ENCODE measurements around the gene LPP. TPM values are rescaled to one million over a fixed set of nuclear protein-coding genes. Genes with fewer than 3 reads are reported as not detected.

Gene LPP
- total and polyA plus RNA-seq, 4 donors, result 11.1 to 219 (median 66.5) TPM

GRCh38 chr3:188169830-188170455 is 16.0 kb downstream of the LPP start:
- Histone ChIP-seq H3K36me3 (ENCODE audit: control insufficient read depth in 4 of 4, insufficient read depth in 4 of 4, low read length in 4 of 4) (no peaks in the 10 kb centered on the region), H3K9me3 (ENCODE audit: control insufficient read depth in 4 of 4, insufficient read depth in 3 of 4, low read length in 3 of 4) (no peaks in the 10 kb centered on the region), H3K27ac (ENCODE audit: low read depth in 1 of 2, low read length in 1 of 2) (no peak overlapping the region), H3K4me3 (no peak overlapping the region), H3K4me1 (ENCODE audit: control insufficient read depth in 5 of 5, insufficient read depth in 5 of 5, low read length in 5 of 5) (peaks cover 0 to 33% (median 5%) of the 10 kb centered on the region in 5 donors), H3K9ac (ENCODE audit: insufficient read depth in 1 of 2, low read length in 2 of 2) (no peak overlapping the region), H3K27me3 (ENCODE audit: control insufficient read depth in 3 of 3, insufficient read depth in 3 of 3, low read length in 2 of 3) (no peaks in the 10 kb centered on the region)
- no peak for TF ChIP-seq CTCF (IDR thresholded peaks at IDR 0.05; ENCODE audit: control extremely low read depth, extremely low read depth)
- ATAC-seq (ENCODE audit: insufficient read depth, low FRiP score), result no peak
- DNase-seq, result peak in 2 of 3 donors; percentile 29 to 40
- 91 to 96% methylated on average over 10 of the region's 10 CpGs for WGBS, 2 donors

GRCh38 chr3:188170461-188171459 is 16.8 kb downstream of the LPP start:
- Histone ChIP-seq H3K4me1 (ENCODE audit: control insufficient read depth in 5 of 5, insufficient read depth in 5 of 5, low read length in 5 of 5) (peaks cover 0 to 29% (median 5%) of the 10 kb centered on the region in 5 donors), H3K4me3 (no peak overlapping the region), H3K27me3 (ENCODE audit: control insufficient read depth in 3 of 3, insufficient read depth in 3 of 3, low read length in 2 of 3) (no peaks in the 10 kb centered on the region), H3K27ac (ENCODE audit: low read depth in 1 of 2, low read length in 1 of 2) (peak overlapping the region in 1 of 2 donors; percentile 91), H3K9me3 (ENCODE audit: control insufficient read depth in 4 of 4, insufficient read depth in 3 of 4, low read length in 3 of 4) (no peaks in the 10 kb centered on the region), H3K9ac (ENCODE audit: insufficient read depth in 1 of 2, low read length in 2 of 2) (no peak overlapping the region), H3K36me3 (ENCODE audit: control insufficient read depth in 4 of 4, insufficient read depth in 4 of 4, low read length in 4 of 4) (no peaks in the 10 kb centered on the region)
- no peak for ATAC-seq (ENCODE audit: insufficient read depth, low FRiP score)
- DNase-seq, result peak in 1 of 3 donors; percentile 30
- WGBS, 2 donors, result 84 to 89% methylated on average over 8 of the region's 8 CpGs
- no peak for TF ChIP-seq CTCF (IDR thresholded peaks at IDR 0.05; ENCODE audit: control extremely low read depth, extremely low read depth)

- ATAC-seq (ENCODE audit: insufficient read depth, low FRiP score), result no peak
- 69 to 86% methylated on average over 5 of the region's 5 CpGs for WGBS, 2 donors
- H3K27ac ChIP-seq (ENCODE audit: low read depth in 1 of 2, low read length in 1 of 2), result peak overlapping the region; percentile 54 to 91
These were observed 17.9 kb downstream of the LPP start for GRCh38 chr3:188171682-188172467.

More at GRCh38 chr3:188171682-188172467, 17.9 kb downstream of the LPP start:
- Histone ChIP-seq H3K9me3 (ENCODE audit: control insufficient read depth in 4 of 4, insufficient read depth in 3 of 4, low read length in 3 of 4) (no peaks in the 10 kb centered on the region), H3K9ac (ENCODE audit: insufficient read depth in 1 of 2, low read length in 2 of 2) (no peak overlapping the region), H3K36me3 (ENCODE audit: control insufficient read depth in 4 of 4, insufficient read depth in 4 of 4, low read length in 4 of 4) (no peaks in the 10 kb centered on the region), H3K4me3 (no peak overlapping the region), H3K27me3 (ENCODE audit: control insufficient read depth in 3 of 3, insufficient read depth in 3 of 3, low read length in 2 of 3) (no peaks in the 10 kb centered on the region), H3K4me1 (ENCODE audit: control insufficient read depth in 5 of 5, insufficient read depth in 5 of 5, low read length in 5 of 5) (peaks cover 0 to 29% (median 5%) of the 10 kb centered on the region in 5 donors)
- TF ChIP-seq CTCF (IDR thresholded peaks at IDR 0.05; ENCODE audit: control extremely low read depth, extremely low read depth), result no peak
- no peak for DNase-seq
